ENCODE results near the gene GRK5.
"Not testable (repeated sequence)": the region's sequence is repeated elsewhere in the genome, so short reads cannot be mapped to it uniquely, and the experiment has no call there.

GRK5 gene

GRCh38 chr10:119425102-119425880, 217.9 kb downstream of the GRK5 start:
- no peak overlapping the region for H3K27ac ChIP-seq (ENCODE audit: low read depth, low read length)
- H3K36me3 ChIP-seq (ENCODE audit: control insufficient read depth in 1 of 2, insufficient read depth in 2 of 2, low read length in 2 of 2): peaks cover 22 to 56% of the 10 kb centered on the region in 2 donors
- H3K4me1 ChIP-seq (ENCODE audit: control insufficient read depth in 1 of 2, insufficient read depth in 2 of 2, low read length in 2 of 2): peaks cover 0 to 8% of the 10 kb centered on the region in 2 donors
- no peak overlapping the region for H3K4me3 ChIP-seq (ENCODE audit: low read depth in 1 of 2, low read length in 2 of 2)
- no peaks in the 10 kb centered on the region for H3K27me3 ChIP-seq (ENCODE audit: control insufficient read depth in 1 of 2, insufficient read depth in 2 of 2, low read length in 2 of 2)
- H3K9ac ChIP-seq (ENCODE audit: low read depth in 1 of 2, low read length in 2 of 2): no peak overlapping the region
- no peaks in the 10 kb centered on the region for H3K9me3 ChIP-seq (ENCODE audit: control insufficient read depth in 1 of 2, low read length in 2 of 2)

- Histone ChIP-seq H3K9me3 (ENCODE audit: control insufficient read depth in 1 of 2, low read length in 2 of 2) (no peaks in the 10 kb centered on the region), H3K27me3 (ENCODE audit: control insufficient read depth in 1 of 2, insufficient read depth in 2 of 2, low read length in 2 of 2) (no peaks in the 10 kb centered on the region), H3K4me3 (ENCODE audit: low read depth in 1 of 2, low read length in 2 of 2) (no peak overlapping the region), H3K4me1 (ENCODE audit: control insufficient read depth in 1 of 2, insufficient read depth in 2 of 2, low read length in 2 of 2) (peaks cover 0 to 8% of the 10 kb centered on the region in 2 donors), H3K27ac (ENCODE audit: low read depth, low read length) (no peak overlapping the region), H3K36me3 (ENCODE audit: control insufficient read depth in 1 of 2, insufficient read depth in 2 of 2, low read length in 2 of 2) (peaks cover 28 to 61% of the 10 kb centered on the region in 2 donors), H3K9ac (ENCODE audit: low read depth in 1 of 2, low read length in 2 of 2) (no peak overlapping the region)
Observed at GRCh38 chr10:119425881-119426170, 218.5 kb downstream of the GRK5 start.

GRCh38 chr10:119426699-119427098, 219.3 kb downstream of the GRK5 start:
- Histone ChIP-seq H3K9ac (ENCODE audit: low read depth in 1 of 2, low read length in 2 of 2) (no peak overlapping the region), H3K36me3 (ENCODE audit: control insufficient read depth in 1 of 2, insufficient read depth in 2 of 2, low read length in 2 of 2) (peaks cover 32 to 68% of the 10 kb centered on the region in 2 donors), H3K9me3 (ENCODE audit: control insufficient read depth in 1 of 2, low read length in 2 of 2) (no peaks in the 10 kb centered on the region)

GRCh38 chr10:119427263-119427864, 220.0 kb downstream of the GRK5 start:
- Histone ChIP-seq H3K27ac (ENCODE audit: low read depth, low read length) (no peak overlapping the region), H3K36me3 (ENCODE audit: control insufficient read depth in 1 of 2, insufficient read depth in 2 of 2, low read length in 2 of 2) (peaks cover 37 to 73% of the 10 kb centered on the region in 2 donors), H3K4me1 (ENCODE audit: control insufficient read depth in 1 of 2, insufficient read depth in 2 of 2, low read length in 2 of 2) (peaks cover 0 to 1% of the 10 kb centered on the region in 2 donors), H3K9ac (ENCODE audit: low read depth in 1 of 2, low read length in 2 of 2) (no peak overlapping the region), H3K27me3 (ENCODE audit: control insufficient read depth in 1 of 2, insufficient read depth in 2 of 2, low read length in 2 of 2) (no peaks in the 10 kb centered on the region), H3K4me3 (ENCODE audit: low read depth in 1 of 2, low read length in 2 of 2) (no peak overlapping the region), H3K9me3 (ENCODE audit: control insufficient read depth in 1 of 2, low read length in 2 of 2) (no peaks in the 10 kb centered on the region)

More at GRCh38 chr10:119426699-119427098, 219.3 kb downstream of the GRK5 start:
- Histone ChIP-seq H3K4me3 (ENCODE audit: low read depth in 1 of 2, low read length in 2 of 2) (no peak overlapping the region), H3K27me3 (ENCODE audit: control insufficient read depth in 1 of 2, insufficient read depth in 2 of 2, low read length in 2 of 2) (no peaks in the 10 kb centered on the region), H3K27ac (ENCODE audit: low read depth, low read length) (no peak overlapping the region), H3K4me1 (ENCODE audit: control insufficient read depth in 1 of 2, insufficient read depth in 2 of 2, low read length in 2 of 2) (peaks cover 0 to 3% of the 10 kb centered on the region in 2 donors)

- Histone ChIP-seq H3K36me3 (ENCODE audit: control insufficient read depth in 1 of 2, insufficient read depth in 2 of 2, low read length in 2 of 2) (peaks cover 44 to 69% of the 10 kb centered on the region in 2 donors), H3K9me3 (ENCODE audit: control insufficient read depth in 1 of 2, low read length in 2 of 2) (peaks cover 0 to 4% of the 10 kb centered on the region in 2 donors), H3K4me3 (ENCODE audit: low read depth in 1 of 2, low read length in 2 of 2) (no peak overlapping the region), H3K9ac (ENCODE audit: low read depth in 1 of 2, low read length in 2 of 2) (no peak overlapping the region), H3K4me1 (ENCODE audit: control insufficient read depth in 1 of 2, insufficient read depth in 2 of 2, low read length in 2 of 2) (no peaks in the 10 kb centered on the region), H3K27me3 (ENCODE audit: control insufficient read depth in 1 of 2, insufficient read depth in 2 of 2, low read length in 2 of 2) (no peaks in the 10 kb centered on the region), H3K27ac (ENCODE audit: low read depth, low read length) (no peak overlapping the region)
Observed at GRCh38 chr10:119428789-119429188, 221.4 kb downstream of the GRK5 start.

- Histone ChIP-seq H3K4me1 (ENCODE audit: control insufficient read depth in 1 of 2, insufficient read depth in 2 of 2, low read length in 2 of 2) (no peaks in the 10 kb centered on the region), H3K4me3 (ENCODE audit: low read depth in 1 of 2, low read length in 2 of 2) (no peak overlapping the region), H3K9me3 (ENCODE audit: control insufficient read depth in 1 of 2, low read length in 2 of 2) (peaks cover 0 to 4% of the 10 kb centered on the region in 2 donors), H3K27ac (ENCODE audit: low read depth, low read length) (no peak overlapping the region), H3K27me3 (ENCODE audit: control insufficient read depth in 1 of 2, insufficient read depth in 2 of 2, low read length in 2 of 2) (no peaks in the 10 kb centered on the region), H3K36me3 (ENCODE audit: control insufficient read depth in 1 of 2, insufficient read depth in 2 of 2, low read length in 2 of 2) (peaks cover 44 to 62% of the 10 kb centered on the region in 2 donors), H3K9ac (ENCODE audit: low read depth in 1 of 2, low read length in 2 of 2) (no peak overlapping the region)
Observed at GRCh38 chr10:119429771-119430170, 222.4 kb downstream of the GRK5 start.

GRCh38 chr10:119431034-119431772, 223.8 kb downstream of the GRK5 start:
- Histone ChIP-seq H3K36me3 (ENCODE audit: control insufficient read depth in 1 of 2, insufficient read depth in 2 of 2, low read length in 2 of 2) (peaks cover 44 to 54% of the 10 kb centered on the region in 2 donors), H3K4me3 (ENCODE audit: low read depth in 1 of 2, low read length in 2 of 2) (no peak overlapping the region), H3K27ac (ENCODE audit: low read depth, low read length) (no peak overlapping the region)

GRCh38 chr10:119431773-119432135, 224.4 kb downstream of the GRK5 start:
- peaks cover 0 to 4% of the 10 kb centered on the region in 2 donors for H3K9me3 ChIP-seq (ENCODE audit: control insufficient read depth in 1 of 2, low read length in 2 of 2)
- no peaks in the 10 kb centered on the region for H3K27me3 ChIP-seq (ENCODE audit: control insufficient read depth in 1 of 2, insufficient read depth in 2 of 2, low read length in 2 of 2)
- H3K36me3 ChIP-seq (ENCODE audit: control insufficient read depth in 1 of 2, insufficient read depth in 2 of 2, low read length in 2 of 2): peaks cover 44 to 54% of the 10 kb centered on the region in 2 donors
- no peak overlapping the region for H3K27ac ChIP-seq (ENCODE audit: low read depth, low read length)
- no peak overlapping the region for H3K4me3 ChIP-seq (ENCODE audit: low read depth in 1 of 2, low read length in 2 of 2)
- no peak overlapping the region for H3K9ac ChIP-seq (ENCODE audit: low read depth in 1 of 2, low read length in 2 of 2)
- H3K4me1 ChIP-seq (ENCODE audit: control insufficient read depth in 1 of 2, insufficient read depth in 2 of 2, low read length in 2 of 2): no peaks in the 10 kb centered on the region

More at GRCh38 chr10:119431034-119431772, 223.8 kb downstream of the GRK5 start:
- peaks cover 0 to 4% of the 10 kb centered on the region in 2 donors for H3K9me3 ChIP-seq (ENCODE audit: control insufficient read depth in 1 of 2, low read length in 2 of 2)
- H3K9ac ChIP-seq (ENCODE audit: low read depth in 1 of 2, low read length in 2 of 2): no peak overlapping the region
- H3K4me1 ChIP-seq (ENCODE audit: control insufficient read depth in 1 of 2, insufficient read depth in 2 of 2, low read length in 2 of 2): no peaks in the 10 kb centered on the region
- H3K27me3 ChIP-seq (ENCODE audit: control insufficient read depth in 1 of 2, insufficient read depth in 2 of 2, low read length in 2 of 2): no peaks in the 10 kb centered on the region

- H3K36me3 ChIP-seq (ENCODE audit: control insufficient read depth in 1 of 2, insufficient read depth in 2 of 2, low read length in 2 of 2): peaks cover 29 to 38% of the 10 kb centered on the region in 2 donors
- H3K9ac ChIP-seq (ENCODE audit: low read depth in 1 of 2, low read length in 2 of 2); H3K9me3 ChIP-seq (ENCODE audit: control insufficient read depth in 1 of 2, low read length in 2 of 2); H3K27ac ChIP-seq (ENCODE audit: low read depth, low read length); H3K4me3 ChIP-seq (ENCODE audit: low read depth in 1 of 2, low read length in 2 of 2); H3K4me1 ChIP-seq (ENCODE audit: control insufficient read depth in 1 of 2, insufficient read depth in 2 of 2, low read length in 2 of 2); H3K27me3 ChIP-seq (ENCODE audit: control insufficient read depth in 1 of 2, insufficient read depth in 2 of 2, low read length in 2 of 2): not testable (repeated sequence)
Observed at GRCh38 chr10:119434942-119435341, 227.6 kb downstream of the GRK5 start.

GRCh38 chr10:119438717-119439116, 231.3 kb downstream of the GRK5 start:
- H3K4me1 ChIP-seq (ENCODE audit: control insufficient read depth in 1 of 2, insufficient read depth in 2 of 2, low read length in 2 of 2): peaks cover 0 to 4% of the 10 kb centered on the region in 2 donors
- no peaks in the 10 kb centered on the region for H3K27me3 ChIP-seq (ENCODE audit: control insufficient read depth in 1 of 2, insufficient read depth in 2 of 2, low read length in 2 of 2)
- H3K36me3 ChIP-seq (ENCODE audit: control insufficient read depth in 1 of 2, insufficient read depth in 2 of 2, low read length in 2 of 2): peaks cover 10 to 16% of the 10 kb centered on the region in 2 donors
- H3K9me3 ChIP-seq (ENCODE audit: control insufficient read depth in 1 of 2, low read length in 2 of 2): no peaks in the 10 kb centered on the region
- H3K27ac ChIP-seq (ENCODE audit: low read depth, low read length): no peak overlapping the region
- no peak overlapping the region for H3K9ac ChIP-seq (ENCODE audit: low read depth in 1 of 2, low read length in 2 of 2)
- H3K4me3 ChIP-seq (ENCODE audit: low read depth in 1 of 2, low read length in 2 of 2): no peak overlapping the region
